Measurements from ENCODE around the gene SEMA3A. TPM values are rescaled to one million over a fixed set of nuclear protein-coding genes. Genes with fewer than 3 reads are reported as not detected.

SEMA3A gene
- total RNA-seq, 3 donors from 2014 or later: 4.5 to 76.7 (median 9.7) TPM

DNA sequence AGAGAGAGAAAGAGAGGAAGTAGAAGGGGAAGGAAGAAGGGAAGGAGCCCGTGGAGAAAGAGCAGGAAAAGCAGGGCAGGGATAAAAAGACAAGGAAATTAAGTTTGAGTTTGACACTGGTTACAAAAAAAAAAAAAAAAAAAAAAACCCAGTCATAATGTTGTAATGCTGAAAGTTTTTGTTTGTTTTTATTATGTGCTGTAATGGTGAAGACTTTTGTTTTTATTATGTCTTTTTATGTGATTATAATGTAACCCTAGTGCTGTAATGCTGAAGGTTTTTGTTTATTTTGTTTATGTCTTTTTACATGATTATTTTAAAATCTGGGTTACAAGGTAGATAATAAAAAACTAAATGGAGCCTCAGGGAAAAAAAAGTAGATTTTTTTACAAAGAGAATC, 184.8 kb downstream of the SEMA3A start:
- Histone ChIP-seq H3K36me3 (ENCODE audit: low read depth) (no peaks in the 10 kb centered on the region), H3K4me1 (ENCODE audit: low read depth) (no peaks in the 10 kb centered on the region), H3K9me3 (no peaks in the 10 kb centered on the region), H3K4me3 (no peak overlapping the region)
- TF ChIP-seq, protein P1, sequence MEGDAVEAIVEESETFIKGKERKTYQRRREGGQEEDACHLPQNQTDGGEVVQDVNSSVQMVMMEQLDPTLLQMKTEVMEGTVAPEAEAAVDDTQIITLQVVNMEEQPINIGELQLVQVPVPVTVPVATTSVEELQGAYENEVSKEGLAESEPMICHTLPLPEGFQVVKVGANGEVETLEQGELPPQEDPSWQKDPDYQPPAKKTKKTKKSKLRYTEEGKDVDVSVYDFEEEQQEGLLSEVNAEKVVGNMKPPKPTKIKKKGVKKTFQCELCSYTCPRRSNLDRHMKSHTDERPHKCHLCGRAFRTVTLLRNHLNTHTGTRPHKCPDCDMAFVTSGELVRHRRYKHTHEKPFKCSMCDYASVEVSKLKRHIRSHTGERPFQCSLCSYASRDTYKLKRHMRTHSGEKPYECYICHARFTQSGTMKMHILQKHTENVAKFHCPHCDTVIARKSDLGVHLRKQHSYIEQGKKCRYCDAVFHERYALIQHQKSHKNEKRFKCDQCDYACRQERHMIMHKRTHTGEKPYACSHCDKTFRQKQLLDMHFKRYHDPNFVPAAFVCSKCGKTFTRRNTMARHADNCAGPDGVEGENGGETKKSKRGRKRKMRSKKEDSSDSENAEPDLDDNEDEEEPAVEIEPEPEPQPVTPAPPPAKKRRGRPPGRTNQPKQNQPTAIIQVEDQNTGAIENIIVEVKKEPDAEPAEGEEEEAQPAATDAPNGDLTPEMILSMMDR (IDR thresholded peaks at IDR 0.05): no peak
- DNase-seq (no peak), ATAC-seq (no peak)
- intact Hi-C loops (cut with DNase I, micrococcal nuclease): no loop called here

DNA sequence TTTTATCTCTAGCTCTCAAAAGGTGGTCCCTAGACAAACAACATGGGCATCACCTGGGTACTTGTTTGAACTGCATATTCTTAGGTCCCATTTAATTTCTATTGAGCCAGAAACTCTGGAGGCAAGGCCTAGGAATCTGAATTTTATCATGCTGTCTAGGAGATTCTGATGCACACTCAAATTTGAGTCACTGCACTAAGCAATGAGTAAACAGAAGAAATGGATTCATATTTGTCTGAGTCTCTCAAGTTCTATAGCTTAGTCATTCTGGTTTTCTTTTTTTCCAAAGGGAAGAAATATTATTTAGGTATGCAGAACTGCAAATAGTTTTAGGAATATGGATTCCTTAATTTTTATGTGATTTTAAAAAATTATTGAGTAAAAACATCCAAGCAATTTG, 185.5 kb downstream of the SEMA3A start:
- H3K4me1 ChIP-seq (ENCODE audit: low read depth): no peaks in the 10 kb centered on the region
- ATAC-seq: no peak
- intact Hi-C loops (cut with DNase I, micrococcal nuclease): no loop called here
- no peaks in the 10 kb centered on the region for H3K36me3 ChIP-seq (ENCODE audit: low read depth)
- TF ChIP-seq, protein P1 (IDR thresholded peaks at IDR 0.05): no peak
- H3K4me3 ChIP-seq: no peak overlapping the region
- H3K9me3 ChIP-seq: no peaks in the 10 kb centered on the region
- DNase-seq: no peak

- H3K36me3 ChIP-seq (ENCODE audit: low read depth): no peaks in the 10 kb centered on the region
Measured at GRCh38 chr7:84003191-84003590, 191.4 kb downstream of the SEMA3A start.

DNA sequence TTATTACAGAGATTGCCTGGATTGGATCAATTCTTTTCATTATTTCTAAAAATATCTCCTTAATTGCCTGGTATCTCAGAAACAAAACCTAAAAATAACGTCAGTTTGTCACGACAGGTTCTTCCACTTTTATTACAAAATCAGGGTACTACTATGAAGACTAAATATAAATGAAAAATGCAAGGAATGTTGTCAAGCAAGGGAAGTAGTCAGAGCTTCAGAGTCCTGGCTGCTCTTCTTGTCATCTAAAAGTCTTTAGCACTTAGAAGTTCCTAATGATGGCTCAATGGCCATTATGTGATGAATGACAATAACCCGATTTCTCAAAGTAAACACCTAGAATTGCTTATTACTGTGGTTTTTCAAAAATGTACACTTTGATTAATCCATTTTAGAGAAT, 192.2 kb downstream of the SEMA3A start:
- H3K4me1 ChIP-seq (ENCODE audit: low read depth): no peaks in the 10 kb centered on the region
- ATAC-seq: no peak
- intact Hi-C loops (cut with DNase I, micrococcal nuclease): no loop called here
- H3K36me3 ChIP-seq (ENCODE audit: low read depth): no peaks in the 10 kb centered on the region
- no peak overlapping the region for H3K4me3 ChIP-seq
- no peak for DNase-seq
- TF ChIP-seq, protein P1 (IDR thresholded peaks at IDR 0.05): no peak
- no peaks in the 10 kb centered on the region for H3K9me3 ChIP-seq

More at GRCh38 chr7:84003191-84003590, 191.4 kb downstream of the SEMA3A start:
- TF ChIP-seq, protein P1 (IDR thresholded peaks at IDR 0.05): no peak
- intact Hi-C loops (cut with DNase I, micrococcal nuclease): no loop called here
- no peak for ATAC-seq
- H3K4me1 ChIP-seq (ENCODE audit: low read depth): no peaks in the 10 kb centered on the region
- H3K9me3 ChIP-seq: no peaks in the 10 kb centered on the region
- no peak for DNase-seq
- H3K4me3 ChIP-seq: no peak overlapping the region

- TF ChIP-seq, protein P1 (IDR thresholded peaks at IDR 0.05): no peak
- H3K4me3 ChIP-seq: no peak overlapping the region
- no peaks in the 10 kb centered on the region for H3K4me1 ChIP-seq (ENCODE audit: low read depth)
- DNase-seq: no peak
- no peak for ATAC-seq
- H3K9me3 ChIP-seq: no peaks in the 10 kb centered on the region
- intact Hi-C loops (cut with DNase I, micrococcal nuclease): no loop called here
- H3K36me3 ChIP-seq (ENCODE audit: low read depth): no peaks in the 10 kb centered on the region
Measured at GRCh38 chr7:83996879-83997278, 197.7 kb downstream of the SEMA3A start.

- no peaks in the 10 kb centered on the region for H3K36me3 ChIP-seq (ENCODE audit: low read depth)
- DNase-seq (no peak), ATAC-seq (no peak)
- TF ChIP-seq, protein P1 (IDR thresholded peaks at IDR 0.05): no peak
- intact Hi-C loops (cut with DNase I, micrococcal nuclease): no loop called here
- no peak overlapping the region for H3K4me3 ChIP-seq
- no peaks in the 10 kb centered on the region for H3K4me1 ChIP-seq (ENCODE audit: low read depth)
- no peaks in the 10 kb centered on the region for H3K9me3 ChIP-seq
Measured at GRCh38 chr7:83987764-83988163, 206.8 kb downstream of the SEMA3A start.

Data from mucosa of descending colon (tissue), 3 donors.